Fibroblast of skin of left quadriceps (primary cell): ENCODE results near the gene FRAT2.

Experiments used
- DNase-seq, 2 experiments: peaks; one replicate each; pipeline ENCODE4 v3.0.0-alpha.2; 2013; ENCODE audit warnings: low read depth in 2 of 2

Gene FRAT2

GRCh38 chr10:97325754-97326153, 8.8 kb downstream of the FRAT2 start:
- DNase-seq: no peak

GRCh38 chr10:97323501-97323900, 11.0 kb downstream of the FRAT2 start:
- DNase-seq: no peak

DNA sequence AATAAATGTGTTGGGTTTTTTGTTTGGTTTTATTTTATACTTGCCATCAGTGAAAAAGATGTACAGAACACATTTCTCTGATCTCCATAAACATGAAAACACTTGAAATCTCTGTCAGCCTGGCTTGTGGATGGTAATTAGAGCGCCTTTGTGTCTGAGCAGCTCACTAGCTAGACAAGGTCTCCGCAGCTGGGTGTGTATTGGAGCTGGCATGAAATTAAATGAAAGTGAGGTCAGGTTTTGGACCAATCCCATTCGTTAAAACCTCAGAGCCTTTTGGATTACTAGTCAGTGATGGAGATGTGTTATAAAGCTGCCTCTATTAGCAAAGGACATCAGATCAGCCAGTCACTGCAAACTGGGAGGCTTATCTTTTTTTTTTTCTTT, 12.7 kb downstream of the FRAT2 start:
- no peak for DNase-seq

GRCh38 chr10:97321032-97321803, 13.3 kb downstream of the FRAT2 start:
- no peak for DNase-seq

GRCh38 chr10:97320480-97321031, 14.0 kb downstream of the FRAT2 start:
- DNase-seq: no peak

- DNase-seq: no peak
These were observed 14.7 kb downstream of the FRAT2 start for GRCh38 chr10:97319671-97320479.

- DNase-seq: peak; percentile 72 to 74
These were observed 15.5 kb downstream of the FRAT2 start, which contains the start of gene FRAT1 for GRCh38 chr10:97318772-97319651. FRAT1 (plus strand) TSS chr10:97319271; CDS start chr10:97319454, 183 bp downstream.

GRCh38 chr10:97314671-97315070, 19.9 kb downstream of the FRAT2 start:
- no peak for DNase-seq

DNA sequence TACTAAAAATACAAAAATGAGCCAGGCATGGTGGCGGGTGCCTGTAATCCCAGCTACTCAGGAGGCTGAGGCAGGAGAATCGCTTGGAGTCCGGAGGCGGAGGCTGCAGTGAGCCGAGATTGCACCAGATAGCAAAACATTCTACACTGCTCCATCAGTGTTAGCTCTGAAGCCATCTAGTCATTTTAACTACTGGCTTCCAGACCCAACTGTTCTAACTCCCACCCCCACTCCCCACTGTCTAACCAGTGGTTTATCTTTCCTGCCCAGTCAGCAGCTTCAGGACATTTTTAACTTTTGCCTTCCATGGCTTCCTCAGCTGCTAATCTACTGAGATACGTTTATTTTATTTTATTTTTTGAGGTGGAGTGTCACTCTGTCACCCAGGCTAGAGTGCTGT, 21.6 kb downstream of the FRAT2 start:
- no peak for DNase-seq

- DNase-seq: no peak
These were observed 23.4 kb downstream of the FRAT2 start for GRCh38 chr10:97311111-97311626.

GRCh38 chr10:97307866-97308780, 26.4 kb downstream of the FRAT2 start:
- no peak for DNase-seq

DNA sequence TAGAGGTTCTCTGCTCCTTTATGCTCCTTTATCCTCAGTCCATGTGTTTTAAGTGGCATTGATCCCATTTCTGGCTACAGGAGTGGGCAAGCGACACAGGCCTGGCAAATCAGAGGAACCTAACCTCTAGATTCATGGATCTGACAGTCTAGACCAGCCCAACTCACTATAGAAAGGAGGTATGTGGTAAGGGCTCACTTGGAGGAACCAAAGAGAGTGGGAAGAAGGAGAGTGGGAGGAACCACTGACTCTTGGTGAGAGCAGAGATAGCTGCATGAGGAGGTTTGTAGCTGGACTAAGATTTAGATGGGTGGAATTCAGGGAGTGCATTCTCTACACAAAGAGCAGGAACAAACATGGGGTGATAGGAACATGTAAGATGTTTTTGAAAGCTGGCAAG, 27.1 kb downstream of the FRAT2 start:
- DNase-seq: no peak

GRCh38 chr10:97302088-97302791, 32.3 kb downstream of the FRAT2 start:
- DNase-seq: no peak

- no peak for DNase-seq
These were observed 33.5 kb downstream of the FRAT2 start for GRCh38 chr10:97300980-97301379.

DNA sequence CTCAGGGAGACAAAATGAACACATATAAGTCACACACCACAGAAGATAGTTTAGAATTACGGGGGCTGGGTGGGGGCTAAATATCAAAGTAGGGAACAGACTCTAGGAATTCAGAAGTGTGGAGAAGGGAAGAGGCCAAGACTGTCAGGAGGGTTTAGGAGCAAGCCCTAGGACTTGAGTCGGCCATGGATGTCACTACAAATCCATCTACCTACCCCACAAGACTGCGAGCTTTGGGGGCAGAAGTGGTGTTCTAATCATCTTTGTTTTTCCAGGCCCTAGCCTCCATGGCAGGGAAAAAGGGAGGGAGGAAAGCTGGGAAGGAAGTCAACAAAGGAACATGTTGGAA, 36.3 kb downstream of the FRAT2 start:
- DNase-seq: no peak

DNA sequence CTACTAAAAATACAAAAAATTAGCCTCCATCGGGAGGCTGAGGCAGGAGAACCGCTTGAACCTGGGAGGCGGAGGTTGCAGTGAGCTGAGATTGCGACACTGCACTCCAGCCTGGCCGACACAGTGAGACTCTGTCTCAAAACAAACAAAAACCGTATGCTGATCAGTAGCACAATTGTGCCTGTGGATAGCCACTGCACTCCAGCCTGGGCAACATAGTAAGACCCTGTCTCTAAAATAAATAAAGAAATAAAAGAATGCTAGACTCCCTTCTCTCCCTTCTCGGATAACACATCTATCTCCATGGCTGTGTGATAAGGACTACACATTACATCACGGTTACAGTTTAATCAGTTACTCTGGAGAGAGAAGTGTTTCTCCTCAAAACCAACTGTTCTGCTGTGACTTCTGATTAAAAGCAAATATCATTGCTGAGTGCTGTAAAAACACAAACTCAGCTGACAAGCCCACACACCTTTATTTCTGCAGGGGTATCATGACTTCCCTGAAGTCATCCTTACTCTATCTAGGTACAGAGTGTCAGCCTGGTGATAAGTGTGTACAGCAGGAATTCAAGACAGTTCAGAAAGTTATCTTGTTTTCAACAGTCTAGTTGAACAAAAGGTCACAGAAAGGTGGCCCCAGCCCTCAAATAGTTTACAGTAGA, 36.8 kb downstream of the FRAT2 start:
- no peak for DNase-seq

DNA sequence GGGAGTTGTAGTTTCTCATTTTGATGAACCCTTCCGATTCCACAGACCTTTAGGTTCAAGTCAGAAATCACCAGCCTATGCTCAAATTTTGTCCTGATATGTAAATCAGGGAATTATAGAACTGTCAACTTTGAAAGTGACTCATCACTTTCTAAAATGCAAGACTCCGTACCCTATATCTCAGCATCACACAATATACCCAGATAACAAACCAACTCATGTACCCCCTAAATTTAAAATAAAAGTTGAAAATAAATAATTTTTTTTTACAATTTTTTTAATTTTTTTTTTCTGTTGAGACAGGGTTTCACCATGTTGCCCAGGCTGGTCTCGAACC, 41.7 kb downstream of the FRAT2 start:
- no peak for DNase-seq

DNA sequence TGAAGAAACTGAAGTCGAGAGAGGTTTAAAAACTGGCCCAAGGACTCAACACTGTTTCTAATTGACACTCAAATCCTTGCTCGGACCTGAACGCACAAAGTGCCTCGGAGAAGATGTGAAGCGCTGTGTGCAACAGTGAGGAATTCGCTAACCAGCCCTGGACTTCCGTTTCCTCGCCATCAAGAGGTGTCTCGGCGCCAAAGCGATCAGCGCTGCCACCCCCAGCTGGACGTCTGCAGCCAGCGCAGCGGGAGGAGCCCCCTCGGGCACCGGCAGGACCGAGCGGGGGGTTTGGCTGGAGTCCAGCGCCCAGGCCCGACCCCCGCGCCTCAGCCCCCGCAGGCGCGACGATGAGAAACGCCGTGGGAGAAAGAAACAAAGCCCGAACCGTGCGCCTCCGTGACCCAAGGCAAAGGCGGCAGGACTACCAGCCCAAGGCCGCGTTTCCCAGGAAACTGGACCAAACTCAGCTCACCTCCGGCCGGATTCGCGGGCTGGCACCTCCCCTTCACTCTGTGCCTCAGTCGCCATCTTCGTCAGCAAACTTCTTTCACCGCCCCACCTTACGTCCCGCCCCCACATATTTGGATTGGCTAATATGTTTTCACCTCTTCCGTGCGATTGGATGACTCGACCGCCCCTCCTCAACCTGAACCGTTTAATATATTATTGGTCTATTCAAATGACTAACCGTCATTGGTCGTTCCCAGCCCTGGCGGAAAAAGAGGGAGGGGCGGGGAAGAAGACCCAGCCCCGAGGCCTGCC, 42.2 kb downstream of the FRAT2 start, which contains the start of gene ARHGAP19:
Gene ARHGAP19 (minus strand): TSS at position 541 of the 765 bp plus-strand sequence. CDS start 10 bp downstream, at position 531.
- peak; percentile 97 to 98 for DNase-seq
